Retina (tissue), 1 donor: ENCODE measurements around the gene AHNAK2.

Experiments
- DNase-seq: peaks from one replicate; pipeline ENCODE4 v3.0.0-alpha.2; 2016

AHNAK2 gene

GRCh38 chr14:105011312-105011990, 33.3 kb upstream of the AHNAK2 start:
- no peak for DNase-seq

DNA sequence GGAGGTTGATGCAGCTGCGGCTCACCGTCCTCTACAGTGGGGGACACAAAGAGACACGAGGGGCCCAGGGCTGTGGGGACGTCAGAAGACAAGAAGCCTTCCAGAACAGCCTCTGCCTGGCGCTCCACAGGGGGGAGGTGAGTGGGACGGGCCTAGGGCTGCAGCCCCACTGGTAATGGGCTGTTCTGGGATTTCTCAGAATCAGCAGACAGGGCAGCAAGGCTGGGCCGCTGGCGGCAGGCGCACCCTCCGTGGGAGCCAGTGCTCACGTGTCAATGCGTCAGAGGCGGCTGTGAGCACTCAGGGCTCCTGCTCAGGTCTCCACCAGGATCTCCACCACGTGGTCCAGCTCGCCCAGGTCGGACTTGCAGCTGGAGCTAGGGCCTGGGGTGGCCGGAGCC, 32.7 kb upstream of the AHNAK2 start:
- DNase-seq, result no peak

DNA sequence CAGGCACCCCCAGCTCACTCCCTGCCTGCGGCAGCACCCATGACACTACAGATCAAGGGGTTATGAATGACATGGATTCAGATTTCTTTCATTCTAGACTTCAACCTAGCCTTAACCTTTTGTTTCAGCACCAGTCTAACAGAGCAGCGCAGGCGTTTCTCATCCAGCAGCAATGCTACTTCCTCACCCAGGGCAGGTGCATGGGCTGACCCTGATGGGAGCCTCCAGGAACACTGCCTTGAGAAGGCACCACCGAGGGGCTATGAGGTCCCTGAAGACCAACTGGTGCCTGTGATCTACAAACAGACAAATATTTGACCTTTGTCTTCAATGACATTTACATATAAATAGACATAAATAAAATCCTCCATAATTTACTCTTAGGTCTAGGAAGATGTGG, 31.9 kb upstream of the AHNAK2 start:
- DNase-seq, result no peak

DNA sequence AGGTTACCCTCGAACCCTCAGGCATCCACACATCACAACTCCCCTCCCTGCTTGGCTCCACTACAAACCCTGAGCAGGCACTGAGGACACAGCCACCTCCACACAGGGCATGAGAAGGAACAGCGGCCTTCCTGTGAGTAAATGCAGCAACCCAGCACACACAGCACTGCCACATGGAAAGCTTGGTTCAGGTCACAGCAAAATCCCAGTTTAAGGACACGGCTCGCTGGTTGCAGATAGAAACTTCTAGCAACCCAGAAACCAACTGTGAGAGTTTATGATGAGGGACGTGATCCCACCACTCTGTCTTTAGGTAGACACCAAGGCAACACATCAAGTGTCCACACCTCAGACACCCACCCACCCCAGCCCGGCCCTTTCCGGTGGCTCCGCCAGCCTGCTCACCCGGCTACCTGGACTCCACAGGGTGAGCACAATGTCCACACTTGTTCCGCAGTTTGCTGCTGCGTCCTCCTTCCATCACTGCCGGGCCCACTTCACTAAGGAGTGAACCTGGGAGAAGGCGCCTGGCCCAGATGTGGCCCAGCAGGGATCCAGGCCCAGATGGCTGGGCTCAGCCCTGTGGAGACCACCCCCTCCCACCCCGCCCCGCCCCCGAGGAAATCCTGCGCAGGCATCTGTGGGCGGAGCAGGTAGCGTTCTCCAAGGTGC, 29.6 kb upstream of the AHNAK2 start:
- DNase-seq, result no peak

- no peak for DNase-seq
Observed at GRCh38 chr14:105006831-105007592, 28.8 kb upstream of the AHNAK2 start.

- DNase-seq, result no peak
Observed at GRCh38 chr14:105005929-105006830, 28.0 kb upstream of the AHNAK2 start.

GRCh38 chr14:105005329-105005928, 27.3 kb upstream of the AHNAK2 start:
- DNase-seq, result no peak

GRCh38 chr14:104999361-104999760, 21.2 kb upstream of the AHNAK2 start:
- no peak for DNase-seq

DNA sequence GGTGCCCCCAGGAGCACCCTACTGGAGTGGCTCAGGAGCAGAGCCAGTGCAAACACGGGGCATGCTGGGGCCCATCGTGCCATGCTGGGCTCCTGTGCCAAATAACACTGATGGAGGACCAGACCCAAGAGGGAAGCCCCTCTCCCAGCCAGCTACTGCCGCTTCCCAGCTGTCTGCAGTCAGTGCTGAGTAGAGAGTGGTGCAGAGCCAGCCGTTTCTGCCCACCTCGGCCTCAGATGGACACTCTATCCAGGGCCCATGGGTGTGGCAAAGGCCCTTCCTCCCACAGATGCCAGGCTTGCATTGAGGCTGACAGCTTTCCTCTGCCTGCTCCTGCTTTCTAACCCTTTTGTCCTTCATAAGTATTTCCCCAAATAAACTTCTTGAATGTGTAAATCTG, 20.6 kb upstream of the AHNAK2 start:
- no peak for DNase-seq

DNA sequence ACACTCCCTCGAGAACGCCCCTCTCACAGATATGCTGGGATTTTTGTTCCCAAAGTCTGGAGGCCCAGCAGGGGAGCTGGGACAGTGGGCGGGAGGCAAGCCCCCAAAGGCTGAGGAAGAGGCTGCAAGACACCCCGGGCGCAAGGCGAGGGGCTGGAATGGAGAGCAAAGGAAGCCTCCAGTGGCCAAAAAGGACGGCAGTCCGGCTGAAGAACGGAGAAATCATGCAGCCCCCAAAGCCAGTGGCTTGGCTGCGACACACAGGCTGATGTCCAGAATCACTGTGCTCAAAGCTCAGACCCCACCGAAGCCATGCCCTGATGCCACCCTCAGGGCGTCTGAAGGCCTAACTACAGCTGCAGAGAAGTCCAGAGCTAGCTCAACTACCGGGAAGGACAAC, 18.3 kb upstream of the AHNAK2 start:
- no peak for DNase-seq

DNA sequence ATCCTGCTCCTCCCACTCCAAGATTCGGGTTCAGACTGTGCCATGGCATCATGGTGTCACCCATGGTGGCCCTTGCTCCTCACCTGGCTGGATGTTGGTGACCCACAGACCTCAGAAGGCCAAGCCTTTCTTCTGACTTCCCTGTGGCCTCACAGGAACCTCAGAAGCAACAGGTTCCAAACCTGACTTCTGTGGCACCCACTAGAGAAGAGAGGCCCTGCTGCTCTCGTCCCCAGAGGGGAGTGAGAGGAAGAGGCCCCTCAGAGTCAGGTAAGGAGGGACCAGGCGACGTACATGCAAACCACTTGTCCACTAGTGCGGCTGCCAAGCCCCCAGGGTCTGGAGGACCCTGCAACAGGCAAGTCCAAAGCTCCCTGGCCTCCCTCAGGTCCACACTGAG, 17.9 kb upstream of the AHNAK2 start:
- DNase-seq, result no peak

DNA sequence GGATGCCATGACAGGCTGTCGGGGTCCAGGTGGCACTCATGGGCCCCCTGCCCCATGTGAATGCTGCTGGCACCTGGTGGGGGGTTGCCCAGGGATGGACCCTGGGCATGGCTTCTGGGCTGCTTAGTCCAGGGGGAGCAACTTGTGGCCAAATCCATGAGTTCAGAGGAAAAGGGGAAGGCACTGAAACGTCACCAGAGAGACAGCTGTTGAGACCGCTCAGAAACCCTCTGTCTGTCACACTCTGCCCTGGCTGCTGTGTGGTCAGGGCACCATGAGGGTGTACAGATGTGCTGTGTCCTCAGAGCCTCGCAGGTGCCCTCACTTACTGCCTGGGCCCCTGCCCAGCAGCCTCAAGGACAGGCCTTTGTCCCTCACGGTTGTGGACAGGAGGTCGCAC, 16.8 kb upstream of the AHNAK2 start:
- DNase-seq, result no peak

DNA sequence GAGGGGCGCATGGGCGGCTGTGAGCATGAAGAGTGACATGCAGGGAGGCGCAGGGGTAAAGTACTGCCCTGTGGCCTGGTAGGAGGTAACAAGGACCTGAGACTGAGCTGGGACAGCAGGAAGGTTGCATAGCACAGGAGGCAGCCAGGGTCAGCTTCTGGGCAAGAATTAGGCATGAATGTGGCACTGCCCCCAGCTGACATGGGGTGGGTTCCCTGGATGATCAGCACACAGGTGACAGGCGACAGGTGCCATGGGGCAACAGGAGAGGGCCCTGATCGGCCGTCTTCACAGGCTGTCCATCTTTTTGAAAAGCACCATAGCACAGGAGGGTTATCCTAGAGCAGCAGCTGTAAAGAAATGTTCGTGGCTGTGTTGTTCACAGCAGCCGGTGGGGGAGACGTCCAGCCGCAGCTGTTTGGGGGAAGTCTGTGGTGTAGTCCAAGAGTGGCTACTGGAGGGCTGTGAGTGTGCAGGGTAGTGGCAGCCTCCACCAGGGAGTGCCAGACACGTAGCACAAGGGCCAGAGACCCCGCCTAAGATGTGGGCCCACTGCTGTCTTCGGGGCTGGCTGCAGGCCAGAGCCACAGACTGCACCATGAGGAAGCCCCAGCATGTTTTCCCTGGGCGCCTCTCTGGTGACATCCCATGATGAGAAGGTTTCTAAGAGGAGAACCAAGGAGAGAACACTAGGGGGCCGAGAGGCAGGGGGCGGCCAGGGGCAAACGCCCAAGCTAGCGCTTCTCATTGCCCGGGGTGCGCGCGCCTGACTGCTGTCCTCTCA, 15.8 kb upstream of the AHNAK2 start:
- no peak for DNase-seq

GRCh38 chr14:104993306-104993705, 15.1 kb upstream of the AHNAK2 start:
- no peak for DNase-seq

GRCh38 chr14:104992501-104992900, 14.3 kb upstream of the AHNAK2 start:
- no peak for DNase-seq

- DNase-seq, result no peak
Observed at GRCh38 chr14:104991896-104992230, 13.7 kb upstream of the AHNAK2 start.

DNA sequence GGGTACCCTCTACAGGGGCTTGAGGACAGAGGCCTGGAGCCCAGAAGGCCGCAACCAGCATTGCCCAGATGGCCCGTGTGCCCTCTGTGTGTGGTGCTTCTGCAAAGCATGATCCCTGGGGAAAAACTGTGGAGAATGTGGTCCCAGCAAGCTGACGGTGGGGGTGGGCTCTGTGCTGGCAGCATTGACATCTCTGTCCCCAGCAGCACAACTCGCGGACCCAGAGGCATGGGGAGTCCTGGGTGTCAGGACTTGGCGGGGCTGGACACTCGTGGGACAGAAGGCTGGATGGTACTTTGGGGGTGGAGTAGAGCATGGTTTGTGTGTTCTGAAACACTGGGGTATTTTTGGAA, 11.8 kb upstream of the AHNAK2 start:
- DNase-seq, result no peak

GRCh38 chr14:104989236-104989950, 11.2 kb upstream of the AHNAK2 start:
- DNase-seq, result no peak

GRCh38 chr14:104986487-104987164, 8.5 kb upstream of the AHNAK2 start:
- DNase-seq, result no peak

DNA sequence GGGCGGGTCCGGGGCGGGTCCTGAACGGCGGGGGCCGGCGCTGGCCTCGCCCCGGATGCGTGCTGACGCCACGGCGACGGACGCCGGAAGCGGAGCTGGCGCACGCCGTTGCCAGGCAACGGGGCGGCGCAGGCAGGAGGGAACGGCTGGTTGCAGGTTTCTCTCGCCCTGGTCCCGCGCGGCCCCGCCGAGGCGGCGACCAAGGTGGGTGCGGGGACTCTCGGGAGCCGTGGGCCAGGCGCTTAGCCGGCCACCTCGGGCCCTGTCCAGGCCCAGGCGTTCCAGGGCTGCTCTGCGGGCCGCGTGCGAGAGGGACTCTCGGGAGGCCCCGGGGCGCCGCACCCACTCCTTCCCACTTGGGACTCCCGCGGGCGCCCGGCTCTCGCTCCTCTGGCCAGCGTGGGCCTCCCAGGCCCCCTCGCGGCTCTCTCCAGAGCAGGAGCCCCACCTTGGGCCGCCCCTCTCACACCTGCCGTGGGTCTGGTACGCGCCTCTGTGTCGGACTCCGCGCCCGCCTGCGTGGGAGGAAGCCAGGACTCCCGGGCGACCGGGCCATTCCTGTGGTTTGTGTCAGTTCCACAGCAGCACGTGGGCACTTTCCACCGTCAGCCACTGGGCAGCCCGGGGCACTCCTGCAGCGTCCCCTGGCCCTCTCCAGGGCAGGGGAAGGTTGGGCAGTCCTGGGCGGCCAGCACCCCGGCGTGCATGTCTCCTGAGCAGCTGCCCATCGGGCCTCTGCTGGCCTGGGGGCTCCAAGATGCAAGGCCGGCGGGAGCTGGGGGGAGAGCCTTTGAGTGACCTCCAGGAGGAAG, 7.7 kb upstream of the AHNAK2 start, which contains the start of gene CLBA1:
TSS of gene CLBA1 (plus strand) at position 114 of the 812 bp plus-strand sequence. CDS start at position 758, 644 bp downstream.
- peak; percentile 92 for DNase-seq
